Measurements from ENCODE around the gene CADPS2. TPM values are rescaled to one million over a fixed set of nuclear protein-coding genes. Genes with fewer than 3 reads are reported as not detected.

Gene CADPS2
- total RNA-seq, 1 experiment from 2014 or later = 16.4 TPM

DNA sequence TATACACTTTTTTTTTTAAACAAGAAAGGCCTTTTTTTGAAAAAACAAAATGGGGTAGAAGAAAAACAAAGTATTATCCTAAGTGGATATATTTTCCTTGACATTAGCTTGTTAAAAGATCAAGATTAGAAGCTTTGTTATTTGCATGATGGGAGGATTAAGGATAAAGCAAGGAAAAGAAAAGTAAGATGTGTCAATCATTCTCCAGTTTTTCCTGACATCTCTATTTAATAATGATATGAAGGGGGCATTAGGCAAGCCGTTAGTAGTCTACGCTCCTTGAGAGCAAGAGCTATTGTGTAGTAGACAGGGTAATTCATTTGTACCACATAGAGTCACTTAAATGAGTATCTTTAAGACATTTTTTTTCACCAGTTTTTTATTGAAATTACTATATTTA lies 324.9 kb downstream of the CADPS2 start:
- H3K4me3 Mint-ChIP-seq (ENCODE audit: low read depth, unreplicated experiment) = no peak overlapping the region

GRCh38 chr7:122556873-122557542 lies 329.3 kb downstream of the CADPS2 start:
- Mint-ChIP-seq H3K9me3 (ENCODE audit: low read depth, unreplicated experiment) (no peaks in the 10 kb centered on the region), H3K4me3 (ENCODE audit: low read depth, unreplicated experiment) (no peak overlapping the region), H3K27ac (ENCODE audit: unreplicated experiment) (no peak overlapping the region), H3K36me3 (ENCODE audit: insufficient read depth, unreplicated experiment) (no peaks in the 10 kb centered on the region), H3K4me1 (ENCODE audit: low read depth, unreplicated experiment) (no peaks in the 10 kb centered on the region), H3K27me3 (ENCODE audit: unreplicated experiment) (no peaks in the 10 kb centered on the region)
- CTCF ChIA-PET = no interaction called here
- BruUV-seq (replicated peaks) = no TSS peak
- intact Hi-C loops (cut with micrococcal nuclease; ENCODE audit: unreplicated experiment) = loop anchor here (10.0 kb wide), 2 partner anchors 118 to 248 kb away; no protein-coding TSS in a partner anchor
- no peak for DNase-seq
- TF ChIP-seq, protein P1, sequence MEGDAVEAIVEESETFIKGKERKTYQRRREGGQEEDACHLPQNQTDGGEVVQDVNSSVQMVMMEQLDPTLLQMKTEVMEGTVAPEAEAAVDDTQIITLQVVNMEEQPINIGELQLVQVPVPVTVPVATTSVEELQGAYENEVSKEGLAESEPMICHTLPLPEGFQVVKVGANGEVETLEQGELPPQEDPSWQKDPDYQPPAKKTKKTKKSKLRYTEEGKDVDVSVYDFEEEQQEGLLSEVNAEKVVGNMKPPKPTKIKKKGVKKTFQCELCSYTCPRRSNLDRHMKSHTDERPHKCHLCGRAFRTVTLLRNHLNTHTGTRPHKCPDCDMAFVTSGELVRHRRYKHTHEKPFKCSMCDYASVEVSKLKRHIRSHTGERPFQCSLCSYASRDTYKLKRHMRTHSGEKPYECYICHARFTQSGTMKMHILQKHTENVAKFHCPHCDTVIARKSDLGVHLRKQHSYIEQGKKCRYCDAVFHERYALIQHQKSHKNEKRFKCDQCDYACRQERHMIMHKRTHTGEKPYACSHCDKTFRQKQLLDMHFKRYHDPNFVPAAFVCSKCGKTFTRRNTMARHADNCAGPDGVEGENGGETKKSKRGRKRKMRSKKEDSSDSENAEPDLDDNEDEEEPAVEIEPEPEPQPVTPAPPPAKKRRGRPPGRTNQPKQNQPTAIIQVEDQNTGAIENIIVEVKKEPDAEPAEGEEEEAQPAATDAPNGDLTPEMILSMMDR (IDR thresholded peaks at IDR 0.05; ENCODE audit: unreplicated experiment) = no peak

More for the DNA sequence above, 324.9 kb downstream of the CADPS2 start:
- H3K36me3 Mint-ChIP-seq (ENCODE audit: insufficient read depth, unreplicated experiment) = no peaks in the 10 kb centered on the region
- DNase-seq = no peak
- no peaks in the 10 kb centered on the region for H3K9me3 Mint-ChIP-seq (ENCODE audit: low read depth, unreplicated experiment)
- no peaks in the 10 kb centered on the region for H3K27me3 Mint-ChIP-seq (ENCODE audit: unreplicated experiment)
- no peaks in the 10 kb centered on the region for H3K4me1 Mint-ChIP-seq (ENCODE audit: low read depth, unreplicated experiment)
- TF ChIP-seq, protein P1 (IDR thresholded peaks at IDR 0.05; ENCODE audit: unreplicated experiment) = no peak
- intact Hi-C loops (cut with micrococcal nuclease; ENCODE audit: unreplicated experiment) = no loop called here
- CTCF ChIA-PET = no interaction called here
- no peak overlapping the region for H3K27ac Mint-ChIP-seq (ENCODE audit: unreplicated experiment)
- no TSS peak for BruUV-seq (replicated peaks)

DNA sequence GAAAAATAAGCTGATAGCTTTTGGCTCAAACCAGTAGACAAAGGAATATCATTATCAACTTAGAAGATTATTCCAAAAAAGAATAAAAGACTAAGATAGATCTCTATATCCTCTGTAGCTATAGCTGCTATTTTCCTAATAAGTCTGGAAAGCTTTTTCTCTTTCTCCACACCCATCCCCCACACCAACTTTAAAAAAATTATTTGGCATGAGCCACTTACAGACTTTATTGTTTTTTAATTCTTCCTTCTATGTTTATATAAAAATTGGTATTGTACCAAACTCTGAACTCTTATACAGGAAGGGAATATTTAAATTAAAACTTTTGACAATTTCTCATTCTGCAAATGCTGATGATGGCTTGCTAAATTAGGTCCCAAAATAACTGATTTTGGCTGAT lies 330.0 kb downstream of the CADPS2 start:
- no peak for DNase-seq
- intact Hi-C loops (cut with micrococcal nuclease; ENCODE audit: unreplicated experiment) = loop anchor here (10.0 kb wide), 2 partner anchors 119 to 249 kb away; no protein-coding TSS in a partner anchor
- CTCF ChIA-PET = no interaction called here
- no TSS peak for BruUV-seq (replicated peaks)
- no peaks in the 10 kb centered on the region for H3K9me3 Mint-ChIP-seq (ENCODE audit: low read depth, unreplicated experiment)
- H3K36me3 Mint-ChIP-seq (ENCODE audit: insufficient read depth, unreplicated experiment) = no peaks in the 10 kb centered on the region
- TF ChIP-seq, protein P1 (IDR thresholded peaks at IDR 0.05; ENCODE audit: unreplicated experiment) = no peak
- no peak overlapping the region for H3K27ac Mint-ChIP-seq (ENCODE audit: unreplicated experiment)
- no peak overlapping the region for H3K4me3 Mint-ChIP-seq (ENCODE audit: low read depth, unreplicated experiment)
- no peaks in the 10 kb centered on the region for H3K27me3 Mint-ChIP-seq (ENCODE audit: unreplicated experiment)
- H3K4me1 Mint-ChIP-seq (ENCODE audit: low read depth, unreplicated experiment) = no peaks in the 10 kb centered on the region

DNA sequence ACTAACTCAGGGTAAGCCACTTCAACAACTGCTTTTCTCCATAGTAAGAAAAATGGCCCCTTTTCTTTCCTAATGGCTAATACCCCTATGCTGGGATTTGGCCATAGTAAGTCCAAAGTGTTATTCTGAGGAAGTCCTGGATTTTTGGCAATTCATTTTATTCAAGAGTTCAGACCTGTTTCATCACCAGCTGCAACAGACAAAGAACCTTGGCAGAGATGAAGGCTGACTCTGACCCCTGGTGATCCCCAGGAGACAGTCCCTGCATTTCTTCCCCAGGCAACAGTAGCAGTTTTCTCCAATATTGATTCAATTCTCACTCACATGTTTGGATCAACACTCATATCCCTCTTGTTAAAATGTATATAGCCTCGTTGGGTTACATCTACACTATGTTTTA lies 332.5 kb downstream of the CADPS2 start:
- BruUV-seq (replicated peaks) = no TSS peak
- H3K27me3 Mint-ChIP-seq (ENCODE audit: unreplicated experiment) = no peaks in the 10 kb centered on the region
- DNase-seq = no peak
- H3K4me3 Mint-ChIP-seq (ENCODE audit: low read depth, unreplicated experiment) = no peak overlapping the region
- no peaks in the 10 kb centered on the region for H3K36me3 Mint-ChIP-seq (ENCODE audit: insufficient read depth, unreplicated experiment)
- CTCF ChIA-PET = no interaction called here
- H3K4me1 Mint-ChIP-seq (ENCODE audit: low read depth, unreplicated experiment) = no peaks in the 10 kb centered on the region
- no peak overlapping the region for H3K27ac Mint-ChIP-seq (ENCODE audit: unreplicated experiment)
- TF ChIP-seq, protein P1 (IDR thresholded peaks at IDR 0.05; ENCODE audit: unreplicated experiment) = no peak
- intact Hi-C loops (cut with micrococcal nuclease; ENCODE audit: unreplicated experiment) = loop anchor here (5.0 to 10.0 kb wide), 4 partner anchors 121 to 599 kb away; no protein-coding TSS in a partner anchor
- H3K9me3 Mint-ChIP-seq (ENCODE audit: low read depth, unreplicated experiment) = no peaks in the 10 kb centered on the region

All from Calu3 (cell line).